ENCODE data around the gene MITF. TPM values are rescaled to one million over a fixed set of nuclear protein-coding genes. Genes with fewer than 3 reads are reported as not detected.

The MITF gene
- total and polyA plus RNA-seq, 4 donors = 0.91 to 2.9 (median 2.3) TPM

GRCh38 chr3:69766638-69767037 lies 27.4 kb downstream of the MITF start (continued):
- TF ChIP-seq, protein P1, sequence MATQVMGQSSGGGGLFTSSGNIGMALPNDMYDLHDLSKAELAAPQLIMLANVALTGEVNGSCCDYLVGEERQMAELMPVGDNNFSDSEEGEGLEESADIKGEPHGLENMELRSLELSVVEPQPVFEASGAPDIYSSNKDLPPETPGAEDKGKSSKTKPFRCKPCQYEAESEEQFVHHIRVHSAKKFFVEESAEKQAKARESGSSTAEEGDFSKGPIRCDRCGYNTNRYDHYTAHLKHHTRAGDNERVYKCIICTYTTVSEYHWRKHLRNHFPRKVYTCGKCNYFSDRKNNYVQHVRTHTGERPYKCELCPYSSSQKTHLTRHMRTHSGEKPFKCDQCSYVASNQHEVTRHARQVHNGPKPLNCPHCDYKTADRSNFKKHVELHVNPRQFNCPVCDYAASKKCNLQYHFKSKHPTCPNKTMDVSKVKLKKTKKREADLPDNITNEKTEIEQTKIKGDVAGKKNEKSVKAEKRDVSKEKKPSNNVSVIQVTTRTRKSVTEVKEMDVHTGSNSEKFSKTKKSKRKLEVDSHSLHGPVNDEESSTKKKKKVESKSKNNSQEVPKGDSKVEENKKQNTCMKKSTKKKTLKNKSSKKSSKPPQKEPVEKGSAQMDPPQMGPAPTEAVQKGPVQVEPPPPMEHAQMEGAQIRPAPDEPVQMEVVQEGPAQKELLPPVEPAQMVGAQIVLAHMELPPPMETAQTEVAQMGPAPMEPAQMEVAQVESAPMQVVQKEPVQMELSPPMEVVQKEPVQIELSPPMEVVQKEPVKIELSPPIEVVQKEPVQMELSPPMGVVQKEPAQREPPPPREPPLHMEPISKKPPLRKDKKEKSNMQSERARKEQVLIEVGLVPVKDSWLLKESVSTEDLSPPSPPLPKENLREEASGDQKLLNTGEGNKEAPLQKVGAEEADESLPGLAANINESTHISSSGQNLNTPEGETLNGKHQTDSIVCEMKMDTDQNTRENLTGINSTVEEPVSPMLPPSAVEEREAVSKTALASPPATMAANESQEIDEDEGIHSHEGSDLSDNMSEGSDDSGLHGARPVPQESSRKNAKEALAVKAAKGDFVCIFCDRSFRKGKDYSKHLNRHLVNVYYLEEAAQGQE (IDR thresholded peaks at IDR 0.05) = no peak

DNA sequence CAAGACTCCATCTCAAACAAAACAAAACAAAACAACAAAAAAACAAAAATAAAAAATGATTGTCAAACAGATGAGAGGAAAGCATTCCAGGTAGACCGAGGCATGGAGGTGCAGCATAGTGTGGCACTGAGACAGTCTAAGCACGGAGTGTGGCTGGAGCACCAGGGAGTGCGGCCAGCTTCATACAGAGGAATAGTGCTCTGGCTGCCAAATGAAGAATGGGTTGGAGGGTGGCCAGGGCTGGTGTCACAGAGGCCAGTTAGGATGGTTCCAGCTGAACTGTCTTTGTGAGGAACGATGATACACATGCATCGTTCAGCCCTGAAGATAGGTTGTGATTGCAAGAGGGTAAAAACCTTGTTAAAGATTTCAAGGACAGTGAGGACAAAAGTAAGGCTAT lies 28.3 kb downstream of the MITF start:
- Histone ChIP-seq H3K27me3 (ENCODE audit: control insufficient read depth in 4 of 4, insufficient read depth in 4 of 4, low read length in 3 of 4) (no peaks in the 10 kb centered on the region), H3K9ac (ENCODE audit: low read depth in 1 of 2, low read length in 2 of 2) (no peak overlapping the region), H3K9me3 (ENCODE audit: control insufficient read depth in 4 of 4, low read length in 3 of 4) (no peaks in the 10 kb centered on the region), H3K4me3 (ENCODE audit: low read depth in 1 of 3, low read length in 3 of 3) (no peak overlapping the region), H3K4me1 (ENCODE audit: control insufficient read depth in 4 of 4, insufficient read depth in 4 of 4, low read length in 3 of 4) (peaks cover 0 to 2% (median under 1%) of the 10 kb centered on the region in 4 donors), H3K36me3 (ENCODE audit: control insufficient read depth in 4 of 4, insufficient read depth in 3 of 4, low read depth in 1 of 4, low read length in 3 of 4) (no peaks in the 10 kb centered on the region), H3K27ac (ENCODE audit: low read depth in 1 of 2, low read length in 2 of 2) (no peak overlapping the region)
- TF ChIP-seq YY1 (IDR thresholded peaks at IDR 0.05) (no peak), HNF4A (conservative IDR thresholded peaks at IDR 0.05) (no peak), JUND (IDR thresholded peaks at IDR 0.05) (no peak), NR2F2 (IDR thresholded peaks at IDR 0.05) (no peak), RXRA (IDR thresholded peaks at IDR 0.05) (no peak), TAF1 (conservative IDR thresholded peaks at IDR 0.05) (no peak), ZBTB33 (IDR thresholded peaks at IDR 0.05) (no peak), SP1 (IDR thresholded peaks at IDR 0.05) (no peak), FOXA1 (IDR thresholded peaks at IDR 0.05) (no peak), FOXA2 (IDR thresholded peaks at IDR 0.05) (no peak), GABPA (IDR thresholded peaks at IDR 0.05 in 1 of 2, conservative IDR thresholded peaks at IDR 0.05 in 1 of 2) (no peak), HNF4G (IDR thresholded peaks at IDR 0.05) (no peak), EGR1 (IDR thresholded peaks at IDR 0.05; ENCODE audit: low read depth in 2 of 2) (no peak), RAD21 (IDR thresholded peaks at IDR 0.05) (no peak)
- TF ChIP-seq, protein P1 (IDR thresholded peaks at IDR 0.05) = no peak
- TF ChIP-seq, protein P2, sequence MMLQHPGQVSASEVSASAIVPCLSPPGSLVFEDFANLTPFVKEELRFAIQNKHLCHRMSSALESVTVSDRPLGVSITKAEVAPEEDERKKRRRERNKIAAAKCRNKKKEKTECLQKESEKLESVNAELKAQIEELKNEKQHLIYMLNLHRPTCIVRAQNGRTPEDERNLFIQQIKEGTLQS (IDR thresholded peaks at IDR 0.05) = no peak
- TF ChIP-seq, protein P3, sequence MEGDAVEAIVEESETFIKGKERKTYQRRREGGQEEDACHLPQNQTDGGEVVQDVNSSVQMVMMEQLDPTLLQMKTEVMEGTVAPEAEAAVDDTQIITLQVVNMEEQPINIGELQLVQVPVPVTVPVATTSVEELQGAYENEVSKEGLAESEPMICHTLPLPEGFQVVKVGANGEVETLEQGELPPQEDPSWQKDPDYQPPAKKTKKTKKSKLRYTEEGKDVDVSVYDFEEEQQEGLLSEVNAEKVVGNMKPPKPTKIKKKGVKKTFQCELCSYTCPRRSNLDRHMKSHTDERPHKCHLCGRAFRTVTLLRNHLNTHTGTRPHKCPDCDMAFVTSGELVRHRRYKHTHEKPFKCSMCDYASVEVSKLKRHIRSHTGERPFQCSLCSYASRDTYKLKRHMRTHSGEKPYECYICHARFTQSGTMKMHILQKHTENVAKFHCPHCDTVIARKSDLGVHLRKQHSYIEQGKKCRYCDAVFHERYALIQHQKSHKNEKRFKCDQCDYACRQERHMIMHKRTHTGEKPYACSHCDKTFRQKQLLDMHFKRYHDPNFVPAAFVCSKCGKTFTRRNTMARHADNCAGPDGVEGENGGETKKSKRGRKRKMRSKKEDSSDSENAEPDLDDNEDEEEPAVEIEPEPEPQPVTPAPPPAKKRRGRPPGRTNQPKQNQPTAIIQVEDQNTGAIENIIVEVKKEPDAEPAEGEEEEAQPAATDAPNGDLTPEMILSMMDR (IDR thresholded peaks at IDR 0.05; ENCODE audit: low read depth, low read length, missing input control) = no peak
- TF ChIP-seq, protein P4, sequence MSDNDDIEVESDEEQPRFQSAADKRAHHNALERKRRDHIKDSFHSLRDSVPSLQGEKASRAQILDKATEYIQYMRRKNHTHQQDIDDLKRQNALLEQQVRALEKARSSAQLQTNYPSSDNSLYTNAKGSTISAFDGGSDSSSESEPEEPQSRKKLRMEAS (IDR thresholded peaks at IDR 0.05) = no peak
- DNase-seq (ENCODE audit: low spot score) = no peak
- 75% methylated on average over 5 of the region's 5 CpGs for WGBS
